Measurements from ENCODE around the gene COTL1.

- no peak for TF ChIP-seq CTCF (IDR thresholded peaks at IDR 0.05; ENCODE audit: low read length)
- no peak for TF ChIP-seq EZH2phosphoT487 (IDR thresholded peaks at IDR 0.05; ENCODE audit: low read length)
- no peak for TF ChIP-seq EZH2 (optimal IDR thresholded peaks at IDR 0.05; ENCODE audit: low read depth, low read length)
These were observed 28.9 kb downstream of the COTL1 start for GRCh38 chr16:84588991-84589390.
